GM18951 (cell line): Measurements from ENCODE around the gene KCTD11.

Experiments
- POLR2A ChIP-seq: IDR thresholded peaks from 4 replicates; pipeline ENCODE4 v1.6.1; 2011; ENCODE audit warnings: mild to moderate bottlenecking; ENCODE audit not compliant: insufficient read length, insufficient read depth; ENCODE audit errors: extremely low read depth
- in situ Hi-C: fragments of 300-500 bp; cut with MboI; formaldehyde crosslinking; loops from one replicate; pipeline ENCODE4 v1.12.0; 2022; ENCODE audit warnings: low sequenced_read_pairs, mixed read lengths, inconsistent platforms; ENCODE audit not compliant: unreplicated experiment

The KCTD11 gene

GRCh38 chr17:7388856-7389255 lies 36.9 kb downstream of the KCTD11 start:
- no peak for TF ChIP-seq POLR2A
- in situ Hi-C loops: no loop called here

GRCh38 chr17:7389924-7390910 lies 38.3 kb downstream of the KCTD11 start:
- in situ Hi-C loops: no loop called here
- no peak for TF ChIP-seq POLR2A

GRCh38 chr17:7391307-7391706 lies 39.3 kb downstream of the KCTD11 start:
- no peak for TF ChIP-seq POLR2A
- in situ Hi-C loops: no loop called here

GRCh38 chr17:7392696-7393612 lies 41.0 kb downstream of the KCTD11 start:
- in situ Hi-C loops: no loop called here

GRCh38 chr17:7393613-7394451 lies 41.9 kb downstream of the KCTD11 start:
- in situ Hi-C loops: no loop called here
- no peak for TF ChIP-seq POLR2A

More at GRCh38 chr17:7392696-7393612, 41.0 kb downstream of the KCTD11 start:
- TF ChIP-seq POLR2A: no peak

GRCh38 chr17:7394452-7395191 lies 42.7 kb downstream of the KCTD11 start, which contains the start of gene PLSCR3:
PLSCR3 (minus strand) TSS chr17:7394525; CDS start chr17:7394110, 415 bp downstream.
- peak; percentile 90 for TF ChIP-seq POLR2A
- in situ Hi-C loops: no loop called here

- TF ChIP-seq POLR2A: no peak
- in situ Hi-C loops: no loop called here
Measured at GRCh38 chr17:7396147-7396546, 44.2 kb downstream of the KCTD11 start.

- TF ChIP-seq POLR2A: no peak
- in situ Hi-C loops: no loop called here
Measured at GRCh38 chr17:7398612-7399011, 46.6 kb downstream of the KCTD11 start.

GRCh38 chr17:7403043-7403726 lies 51.2 kb downstream of the KCTD11 start:
- in situ Hi-C loops: no loop called here
- no peak for TF ChIP-seq POLR2A

GRCh38 chr17:7403727-7403976 lies 51.7 kb downstream of the KCTD11 start:
- no peak for TF ChIP-seq POLR2A
- in situ Hi-C loops: no loop called here

GRCh38 chr17:7403977-7404736 lies 52.2 kb downstream of the KCTD11 start, which contains the start of gene TMEM256:
TMEM256 (minus strand) TSS chr17:7404097; CDS start chr17:7404084, 13 bp downstream.
- in situ Hi-C loops: no loop called here

More at GRCh38 chr17:7403977-7404736, 52.2 kb downstream of the KCTD11 start, which contains the start of gene TMEM256:
- peak; percentile 95 for TF ChIP-seq POLR2A
